ENCODE measurements around the gene SLC29A2. TPM values are rescaled to one million over a fixed set of nuclear protein-coding genes. Genes with fewer than 3 reads are reported as not detected.
A peak's percentile ranks its signal among the peaks of the same experiment; 100 is the strongest.
"Not testable (repeated sequence)": the region's sequence is repeated elsewhere in the genome, so short reads cannot be mapped to it uniquely, and the experiment has no call there.

SLC29A2 gene
- total RNA-seq, 4 donors from 2014 or later = 7.5 to 32.4 (median 14.4) TPM

GRCh38 chr11:66393954-66394353, 22.4 kb upstream of the SLC29A2 start:
- Histone ChIP-seq H3K36me3 (no peaks in the 10 kb centered on the region), H3K27me3 (peaks cover 24% of the 10 kb centered on the region), H3K9me3 (no peaks in the 10 kb centered on the region), H3K4me1 (no peaks in the 10 kb centered on the region), H3K4me3 (no peak overlapping the region), H3K27ac (no peak overlapping the region)
- intact Hi-C loops (cut with DNase I; ENCODE audit: low total_unique reads) = no loop called here
- WGBS, 2 donors (ENCODE audit: low coverage in 1 of 2) = 70 to 94% methylated on average over 2 to 3 of the region's 3 CpGs
- no peak for TF ChIP-seq EP300 (IDR thresholded peaks at IDR 0.05; ENCODE audit: low read depth)
- no peak for TF ChIP-seq POLR2AphosphoS5 (IDR thresholded peaks at IDR 0.05)
- TF ChIP-seq, protein P1, sequence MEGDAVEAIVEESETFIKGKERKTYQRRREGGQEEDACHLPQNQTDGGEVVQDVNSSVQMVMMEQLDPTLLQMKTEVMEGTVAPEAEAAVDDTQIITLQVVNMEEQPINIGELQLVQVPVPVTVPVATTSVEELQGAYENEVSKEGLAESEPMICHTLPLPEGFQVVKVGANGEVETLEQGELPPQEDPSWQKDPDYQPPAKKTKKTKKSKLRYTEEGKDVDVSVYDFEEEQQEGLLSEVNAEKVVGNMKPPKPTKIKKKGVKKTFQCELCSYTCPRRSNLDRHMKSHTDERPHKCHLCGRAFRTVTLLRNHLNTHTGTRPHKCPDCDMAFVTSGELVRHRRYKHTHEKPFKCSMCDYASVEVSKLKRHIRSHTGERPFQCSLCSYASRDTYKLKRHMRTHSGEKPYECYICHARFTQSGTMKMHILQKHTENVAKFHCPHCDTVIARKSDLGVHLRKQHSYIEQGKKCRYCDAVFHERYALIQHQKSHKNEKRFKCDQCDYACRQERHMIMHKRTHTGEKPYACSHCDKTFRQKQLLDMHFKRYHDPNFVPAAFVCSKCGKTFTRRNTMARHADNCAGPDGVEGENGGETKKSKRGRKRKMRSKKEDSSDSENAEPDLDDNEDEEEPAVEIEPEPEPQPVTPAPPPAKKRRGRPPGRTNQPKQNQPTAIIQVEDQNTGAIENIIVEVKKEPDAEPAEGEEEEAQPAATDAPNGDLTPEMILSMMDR (IDR thresholded peaks at IDR 0.05) = no peak
- TF ChIP-seq POLR2A (IDR thresholded peaks at IDR 0.05) = no peak
- in situ Hi-C loops (cut with MboI; ENCODE audit: low pct_ligation_motif_present in 1 of 4, low pct_unique_long_range_greater_than_20kb in 1 of 4, low sequenced_read_pairs in 3 of 4) = loop anchor here in 1 of 4 donors (10.0 kb wide), 1 partner anchor 89 kb away; no protein-coding TSS in a partner anchor
- no peak for DNase-seq

DNA sequence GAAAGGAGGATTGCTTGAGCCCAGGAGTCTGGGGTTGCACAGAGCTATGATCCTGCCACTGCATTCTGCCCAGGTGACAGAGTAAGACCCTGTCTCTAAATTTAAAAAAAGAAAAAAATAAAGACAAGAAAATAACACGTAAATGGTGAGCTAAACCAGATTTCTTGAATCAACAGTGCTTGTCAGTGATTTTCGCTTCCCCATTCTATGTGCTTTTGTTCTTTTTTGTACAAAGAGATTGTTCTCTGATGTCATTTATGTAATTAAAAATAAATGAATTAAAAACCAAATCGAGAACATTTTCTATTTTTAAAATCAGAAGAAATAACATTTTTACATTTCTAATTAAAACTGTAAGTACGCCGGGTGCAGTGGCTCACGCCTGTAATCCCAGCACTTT, 19.8 kb upstream of the SLC29A2 start:
- H3K27ac ChIP-seq = no peak overlapping the region
- peaks cover 24% of the 10 kb centered on the region for H3K27me3 ChIP-seq
- in situ Hi-C loops (cut with MboI; ENCODE audit: low pct_ligation_motif_present in 1 of 4, low pct_unique_long_range_greater_than_20kb in 1 of 4, low sequenced_read_pairs in 3 of 4) = loop anchor here in 1 of 4 donors (10.0 kb wide), 1 partner anchor 87 kb away; no protein-coding TSS in a partner anchor
- H3K4me1 ChIP-seq = peaks cover 0 to 6% (median 0%) of the 10 kb centered on the region in 4 donors
- TF ChIP-seq POLR2A (IDR thresholded peaks at IDR 0.05) (no peak), EP300 (IDR thresholded peaks at IDR 0.05; ENCODE audit: low read depth) (no peak), POLR2AphosphoS5 (IDR thresholded peaks at IDR 0.05) (no peak)
- TF ChIP-seq, protein P1 (IDR thresholded peaks at IDR 0.05) = no peak
- DNase-seq = no peak
- H3K9me3 ChIP-seq = no peaks in the 10 kb centered on the region
- intact Hi-C loops (cut with DNase I; ENCODE audit: low total_unique reads) = no loop called here
- no peaks in the 10 kb centered on the region for H3K36me3 ChIP-seq
- H3K4me3 ChIP-seq = no peak overlapping the region
- WGBS, 2 donors (ENCODE audit: low coverage in 1 of 2) = 62 to 63% methylated on average over 6 of the region's 6 CpGs

GRCh38 chr11:66388780-66389386, 17.3 kb upstream of the SLC29A2 start:
- intact Hi-C loops (cut with DNase I; ENCODE audit: low total_unique reads) = no loop called here
- TF ChIP-seq, protein P1 (IDR thresholded peaks at IDR 0.05) = peak; percentile 66 to 79 (median 67)
- TF ChIP-seq EP300 (IDR thresholded peaks at IDR 0.05; ENCODE audit: low read depth) (no peak), POLR2AphosphoS5 (IDR thresholded peaks at IDR 0.05) (no peak)
- Histone ChIP-seq H3K9me3 (no peaks in the 10 kb centered on the region), H3K36me3 (no peaks in the 10 kb centered on the region), H3K4me1 (peaks cover 0 to 12% (median 0%) of the 10 kb centered on the region in 4 donors), H3K4me3 (no peak overlapping the region), H3K27ac (no peak overlapping the region), H3K27me3 (peaks cover 27% of the 10 kb centered on the region)
- DNase-seq = peak; percentile 83
- WGBS, 2 donors (ENCODE audit: low coverage in 1 of 2) = 31 to 63% methylated on average over 2 to 8 of the region's 8 CpGs
- in situ Hi-C loops (cut with MboI; ENCODE audit: low pct_ligation_motif_present in 1 of 4, low pct_unique_long_range_greater_than_20kb in 1 of 4, low sequenced_read_pairs in 3 of 4) = loop anchor here in 1 of 4 donors (10.0 kb wide), 1 partner anchor 84 kb away; no protein-coding TSS in a partner anchor

GRCh38 chr11:66386171-66387069, 14.9 kb upstream of the SLC29A2 start:
- in situ Hi-C loops (cut with MboI; ENCODE audit: low pct_ligation_motif_present in 1 of 4, low pct_unique_long_range_greater_than_20kb in 1 of 4, low sequenced_read_pairs in 3 of 4) (loop anchor here in 1 of 4 donors (10.0 kb wide), 1 partner anchor 82 kb away; no protein-coding TSS in a partner anchor), intact Hi-C loops (cut with DNase I; ENCODE audit: low total_unique reads) (no loop called here)
- TF ChIP-seq, protein P1 (IDR thresholded peaks at IDR 0.05) = peak; percentile 84 to 97 (median 95)
- no peak for TF ChIP-seq POLR2AphosphoS5 (IDR thresholded peaks at IDR 0.05)
- Histone ChIP-seq H3K36me3 (no peaks in the 10 kb centered on the region), H3K4me3 (peak overlapping the region in 2 of 4 donors; percentile 9 to 34), H3K27me3 (peaks cover 14% of the 10 kb centered on the region), H3K4me1 (peaks cover 0 to 12% (median 0%) of the 10 kb centered on the region in 4 donors), H3K9me3 (no peaks in the 10 kb centered on the region), H3K27ac (no peak overlapping the region)
- WGBS, 2 donors (ENCODE audit: low coverage in 1 of 2) = 7 to 24% methylated on average over 5 to 20 of the region's 20 CpGs
- DNase-seq = peak; percentile 88

DNA sequence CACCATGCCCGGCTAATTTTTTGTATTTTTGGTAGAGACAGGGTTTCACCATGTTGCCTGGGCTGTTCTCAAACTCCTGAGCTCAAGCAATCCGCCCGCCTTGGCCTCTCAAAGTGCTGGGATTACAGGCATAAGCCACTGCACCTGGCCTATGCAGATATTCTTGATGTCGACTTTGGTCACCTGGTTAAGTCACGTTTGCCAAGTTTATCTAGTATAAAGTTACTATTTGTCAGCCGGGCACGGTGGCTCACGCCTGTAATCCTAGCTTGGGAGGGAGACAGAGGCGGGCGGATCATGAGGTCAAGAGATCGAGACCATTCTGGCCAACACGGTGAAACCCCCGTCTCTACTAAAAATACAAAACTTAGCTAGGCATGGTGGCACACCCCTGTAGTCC, 12.8 kb upstream of the SLC29A2 start:
- H3K27me3 ChIP-seq; DNase-seq; H3K36me3 ChIP-seq; H3K4me3 ChIP-seq; H3K27ac ChIP-seq; H3K9me3 ChIP-seq; intact Hi-C loops (cut with DNase I; ENCODE audit: low total_unique reads): not testable (repeated sequence)
- WGBS, 2 donors (ENCODE audit: low coverage in 1 of 2) = 59 to 67% methylated on average over 5 to 13 of the region's 13 CpGs
- in situ Hi-C loops (cut with MboI; ENCODE audit: low pct_ligation_motif_present in 1 of 4, low pct_unique_long_range_greater_than_20kb in 1 of 4, low sequenced_read_pairs in 3 of 4) = loop anchor here in 1 of 4 donors (10.0 kb wide), 1 partner anchor 80 kb away; no protein-coding TSS in a partner anchor
- peaks cover 0 to 12% (median 0%) of the 10 kb centered on the region in 4 donors for H3K4me1 ChIP-seq

DNA sequence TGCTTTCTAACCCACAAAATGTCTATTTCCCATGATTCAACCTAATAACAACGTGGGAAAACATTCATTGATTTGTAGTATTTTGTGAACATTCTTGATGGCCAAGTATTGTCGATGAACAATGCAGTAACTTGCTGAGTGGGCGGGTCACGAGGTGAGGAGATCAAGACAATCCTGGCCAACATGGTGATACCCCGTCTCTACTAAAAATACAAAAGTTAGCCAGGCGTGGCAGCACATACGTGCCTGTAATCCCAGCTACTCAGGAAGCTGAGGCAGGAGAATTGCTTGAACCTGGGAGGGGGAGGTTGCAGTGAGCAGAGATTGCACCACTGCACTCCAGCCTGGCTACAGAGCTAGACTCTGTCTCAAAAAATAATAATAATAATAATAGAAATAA, 8.7 kb upstream of the SLC29A2 start:
- DNase-seq; H3K4me1 ChIP-seq; H3K9me3 ChIP-seq; H3K4me3 ChIP-seq; H3K36me3 ChIP-seq; intact Hi-C loops (cut with DNase I; ENCODE audit: low total_unique reads); H3K27ac ChIP-seq: not testable (repeated sequence)
- H3K27me3 ChIP-seq = peaks cover 19% of the 10 kb centered on the region
- WGBS, 2 donors (ENCODE audit: low coverage in 1 of 2) = 20 to 22% methylated on average over 1 to 7 of the region's 7 CpGs
- in situ Hi-C loops (cut with MboI; ENCODE audit: low pct_ligation_motif_present in 1 of 4, low pct_unique_long_range_greater_than_20kb in 1 of 4, low sequenced_read_pairs in 3 of 4) = loop anchor here in 1 of 4 donors (10.0 kb wide), 1 partner anchor 75 kb away; no protein-coding TSS in a partner anchor

Measured in transverse colon (tissue), 4 donors.